ENCODE measurements around the gene CSNK1A1L.

Gene CSNK1A1L

GRCh38 chr13:37143911-37144310 lies 38.4 kb upstream of the CSNK1A1L start:
- H3K4me3 ChIP-seq (IDR thresholded peaks at IDR 0.05; ENCODE audit: insufficient read depth, low read depth, low read length): no peak overlapping the region
- no peak for TF ChIP-seq CTCF (conservative IDR thresholded peaks at IDR 0.05; ENCODE audit: low read depth, low read length)
- H3K9ac ChIP-seq: no peak overlapping the region
- no peak overlapping the region for H2AFZ ChIP-seq (ENCODE audit: low read depth)
- H3K36me3 ChIP-seq (ENCODE audit: insufficient read depth): no peaks in the 10 kb centered on the region
- no peaks in the 10 kb centered on the region for H3K79me2 ChIP-seq (ENCODE audit: insufficient read depth, low read depth)
- H3K4me2 ChIP-seq: no peak overlapping the region
- H3K27ac ChIP-seq: no peak overlapping the region
- H3K27me3 ChIP-seq (ENCODE audit: insufficient read depth, low read depth): no peaks in the 10 kb centered on the region
- H4K20me1 ChIP-seq (ENCODE audit: insufficient read depth): no peaks in the 10 kb centered on the region
- H3K4me1 ChIP-seq (ENCODE audit: low read depth, poor library complexity, severe bottlenecking): no peaks in the 10 kb centered on the region

GRCh38 chr13:37142877-37143276 lies 37.4 kb upstream of the CSNK1A1L start:
- no peak overlapping the region for H3K27ac ChIP-seq
- no peak overlapping the region for H2AFZ ChIP-seq (ENCODE audit: low read depth)

GRCh38 chr13:37141011-37141410 lies 35.5 kb upstream of the CSNK1A1L start:
- no peaks in the 10 kb centered on the region for H3K4me1 ChIP-seq (ENCODE audit: low read depth, poor library complexity, severe bottlenecking)

More at GRCh38 chr13:37142877-37143276, 37.4 kb upstream of the CSNK1A1L start:
- H3K36me3 ChIP-seq (ENCODE audit: insufficient read depth): no peaks in the 10 kb centered on the region
- H3K9ac ChIP-seq: no peak overlapping the region
- H3K79me2 ChIP-seq (ENCODE audit: insufficient read depth, low read depth): no peaks in the 10 kb centered on the region
- TF ChIP-seq CTCF (conservative IDR thresholded peaks at IDR 0.05; ENCODE audit: low read depth, low read length): no peak
- no peak overlapping the region for H3K4me2 ChIP-seq
- H3K4me3 ChIP-seq (IDR thresholded peaks at IDR 0.05; ENCODE audit: insufficient read depth, low read depth, low read length): no peak overlapping the region
- no peaks in the 10 kb centered on the region for H3K27me3 ChIP-seq (ENCODE audit: insufficient read depth, low read depth)
- no peaks in the 10 kb centered on the region for H4K20me1 ChIP-seq (ENCODE audit: insufficient read depth)
- H3K4me1 ChIP-seq (ENCODE audit: low read depth, poor library complexity, severe bottlenecking): no peaks in the 10 kb centered on the region

GRCh38 chr13:37139356-37139755 lies 33.9 kb upstream of the CSNK1A1L start:
- no peaks in the 10 kb centered on the region for H3K27me3 ChIP-seq (ENCODE audit: insufficient read depth, low read depth)
- no peaks in the 10 kb centered on the region for H3K79me2 ChIP-seq (ENCODE audit: insufficient read depth, low read depth)
- H3K9ac ChIP-seq: no peak overlapping the region
- H3K27ac ChIP-seq: no peak overlapping the region
- no peaks in the 10 kb centered on the region for H3K36me3 ChIP-seq (ENCODE audit: insufficient read depth)
- no peak overlapping the region for H3K4me2 ChIP-seq
- TF ChIP-seq CTCF (conservative IDR thresholded peaks at IDR 0.05; ENCODE audit: low read depth, low read length): no peak
- no peaks in the 10 kb centered on the region for H4K20me1 ChIP-seq (ENCODE audit: insufficient read depth)
- no peak overlapping the region for H2AFZ ChIP-seq (ENCODE audit: low read depth)
- H3K4me3 ChIP-seq (IDR thresholded peaks at IDR 0.05; ENCODE audit: insufficient read depth, low read depth, low read length): no peak overlapping the region
- no peaks in the 10 kb centered on the region for H3K4me1 ChIP-seq (ENCODE audit: low read depth, poor library complexity, severe bottlenecking)

More at GRCh38 chr13:37141011-37141410, 35.5 kb upstream of the CSNK1A1L start:
- no peak for TF ChIP-seq CTCF (conservative IDR thresholded peaks at IDR 0.05; ENCODE audit: low read depth, low read length)
- H3K36me3 ChIP-seq (ENCODE audit: insufficient read depth): no peaks in the 10 kb centered on the region
- H3K9ac ChIP-seq: no peak overlapping the region
- no peak overlapping the region for H3K27ac ChIP-seq
- H3K4me2 ChIP-seq: no peak overlapping the region
- no peaks in the 10 kb centered on the region for H3K79me2 ChIP-seq (ENCODE audit: insufficient read depth, low read depth)
- H2AFZ ChIP-seq (ENCODE audit: low read depth): no peak overlapping the region
- no peak overlapping the region for H3K4me3 ChIP-seq (IDR thresholded peaks at IDR 0.05; ENCODE audit: insufficient read depth, low read depth, low read length)
- no peaks in the 10 kb centered on the region for H3K27me3 ChIP-seq (ENCODE audit: insufficient read depth, low read depth)
- no peaks in the 10 kb centered on the region for H4K20me1 ChIP-seq (ENCODE audit: insufficient read depth)

Measured in KMS-11 (cell line).